Suprapubic skin (tissue), 4 donors: ENCODE data around the gene CLSTN3. TPM values are rescaled to one million over a fixed set of nuclear protein-coding genes. Genes with fewer than 3 reads are reported as not detected.
"Not testable (repeated sequence)": the region's sequence is repeated elsewhere in the genome, so short reads cannot be mapped to it uniquely, and the experiment has no call there.

Experiments used
- DNase-seq, 2 donors: peaks; one replicate each; pipeline ENCODE4 v3.0.0-alpha.2; 2019; ENCODE audit warnings: low spot score in 2 of 2
- H3K27ac ChIP-seq: fragments of 200-600 bp; sonication (generic); one replicate; pipeline ENCODE4 v1.5.1; 2019
- H3K27me3 ChIP-seq: fragments of 200-600 bp; sonication (generic); one replicate; pipeline ENCODE4 v1.5.1; 2019
- H3K36me3 ChIP-seq: fragments of 200-600 bp; sonication (generic); one replicate; pipeline ENCODE4 v1.5.1; 2019
- H3K4me1 ChIP-seq: fragments of 200-600 bp; sonication (generic); one replicate; pipeline ENCODE4 v1.5.1; 2019
- H3K4me3 ChIP-seq: fragments of 200-600 bp; sonication (generic); one replicate; pipeline ENCODE4 v1.5.1; 2019; ENCODE audit warnings: mild to moderate bottlenecking
- H3K9me3 ChIP-seq: fragments of 200-600 bp; sonication (generic); one replicate; pipeline ENCODE4 v1.5.1; 2019
- CTCF ChIP-seq, 2 donors: fragments of 200-600 bp in 1 of 2; fragments of 450-650 bp in 1 of 2; sonication (generic) in 1 of 2; IDR thresholded peaks; one replicate each; pipeline ENCODE4 v1.5.1; 2016 to 2019; ENCODE audit warnings: antibody characterized with exemption in 2 of 2, mild to moderate bottlenecking in 1 of 2, moderate library complexity in 1 of 2
- EP300 ChIP-seq: sonication (generic); formaldehyde crosslinking; IDR thresholded peaks from one replicate; pipeline ENCODE4 v1.6.1; 2017; ENCODE audit warnings: antibody characterized with exemption
- POLR2A ChIP-seq, 2 donors: fragments of 450-650 bp; IDR thresholded peaks; one replicate each; pipeline ENCODE4 v1.6.1; 2017; ENCODE audit warnings: antibody characterized with exemption in 2 of 2, mild to moderate bottlenecking in 2 of 2, moderate library complexity in 2 of 2
- POLR2AphosphoS5 ChIP-seq, 3 donors: sonication (generic); formaldehyde crosslinking; IDR thresholded peaks; one replicate each; pipeline ENCODE4 v1.6.1; 2017; ENCODE audit warnings: antibody characterized with exemption in 3 of 3
- WGBS: methylation state at CpG from one replicate; pipeline ENCODE4 v1.1.5; 2018; 5-methylcytosine and 5-hydroxymethylcytosine counted together
- total RNA-seq, 4 donors: library from RNA; depleted of rRNA; stranded (reverse); fragments of >200 nt; gene quantifications; one replicate each; pipeline ENCODE4 v1.1.0, GENCODE V29; 2016

The CLSTN3 gene
- total RNA-seq, 4 donors from 2014 or later = 29.9 to 69.8 (median 39.1) TPM

- no peaks in the 10 kb centered on the region for H3K27me3 ChIP-seq
- 88% methylated on average over 14 of the region's 14 CpGs for WGBS
- DNase-seq = peak in 1 of 2 donors; percentile 43
- peaks cover 22% of the 10 kb centered on the region for H3K4me1 ChIP-seq
- no peak overlapping the region for H3K4me3 ChIP-seq
- H3K27ac ChIP-seq = no peak overlapping the region
- TF ChIP-seq POLR2A (IDR thresholded peaks at IDR 0.05) (no peak), EP300 (no peak), POLR2AphosphoS5 (IDR thresholded peaks at IDR 0.05) (no peak), CTCF (IDR thresholded peaks at IDR 0.05) (no peak)
- peaks cover 14% of the 10 kb centered on the region for H3K36me3 ChIP-seq
- H3K9me3 ChIP-seq = no peaks in the 10 kb centered on the region
Measured at GRCh38 chr12:7103837-7104584, 26.2 kb upstream of the CLSTN3 start.

- WGBS = 94% methylated on average over 1 of the region's 1 CpG
- H3K27me3 ChIP-seq = no peaks in the 10 kb centered on the region
- TF ChIP-seq POLR2A (IDR thresholded peaks at IDR 0.05) = no peak
- no peak for TF ChIP-seq POLR2AphosphoS5 (IDR thresholded peaks at IDR 0.05)
- no peak for TF ChIP-seq EP300
- TF ChIP-seq CTCF (IDR thresholded peaks at IDR 0.05) = no peak
- no peaks in the 10 kb centered on the region for H3K9me3 ChIP-seq
- H3K36me3 ChIP-seq = peaks cover 6% of the 10 kb centered on the region
- H3K27ac ChIP-seq = no peak overlapping the region
- H3K4me3 ChIP-seq = no peak overlapping the region
- no peak for DNase-seq
- peaks cover 31% of the 10 kb centered on the region for H3K4me1 ChIP-seq
Measured at GRCh38 chr12:7106082-7106481, 24.1 kb upstream of the CLSTN3 start.

- not testable (repeated sequence) for H3K4me3 ChIP-seq, H3K9me3 ChIP-seq, H3K36me3 ChIP-seq, H3K27me3 ChIP-seq
- peak overlapping the region; percentile 97 for H3K27ac ChIP-seq
- peaks cover 31% of the 10 kb centered on the region for H3K4me1 ChIP-seq
- DNase-seq = peak in 1 of 2 donors; percentile 20
- WGBS = 96% methylated on average over 5 of the region's 5 CpGs
Measured at GRCh38 chr12:7107181-7107580, 23.0 kb upstream of the CLSTN3 start.

- 28% methylated on average over 3 of the region's 3 CpGs for WGBS
- Histone ChIP-seq H3K27ac (peak overlapping the region; percentile 97), H3K9me3 (no peaks in the 10 kb centered on the region), H3K36me3 (peaks cover 6% of the 10 kb centered on the region), H3K27me3 (no peaks in the 10 kb centered on the region), H3K4me3 (peak overlapping the region; percentile 63), H3K4me1 (peaks cover 31% of the 10 kb centered on the region)
- peak in 1 of 2 donors; percentile 33 for DNase-seq
- TF ChIP-seq POLR2A (IDR thresholded peaks at IDR 0.05) (no peak), EP300 (no peak), POLR2AphosphoS5 (IDR thresholded peaks at IDR 0.05) (no peak), CTCF (IDR thresholded peaks at IDR 0.05) (no peak)
Measured at GRCh38 chr12:7107636-7108002, 22.6 kb upstream of the CLSTN3 start.

GRCh38 chr12:7108003-7108795 lies 22.0 kb upstream of the CLSTN3 start:
- 16% methylated on average over 5 of the region's 30 CpGs for WGBS
- Histone ChIP-seq H3K27ac (peak overlapping the region; percentile 97), H3K4me1 (peaks cover 33% of the 10 kb centered on the region), H3K36me3 (peaks cover 6% of the 10 kb centered on the region), H3K9me3 (no peaks in the 10 kb centered on the region), H3K27me3 (no peaks in the 10 kb centered on the region), H3K4me3 (peak overlapping the region; percentile 63)
- peak; percentile 88 to 90 for DNase-seq
- TF ChIP-seq EP300 (no peak), POLR2A (IDR thresholded peaks at IDR 0.05) (peak in 1 of 2 donors; percentile 80), CTCF (IDR thresholded peaks at IDR 0.05) (no peak), POLR2AphosphoS5 (IDR thresholded peaks at IDR 0.05) (peak in 1 of 3 donors; percentile 60)
